PC-3 (cell line): ENCODE data around the gene CD22. TPM values are rescaled to one million over a fixed set of nuclear protein-coding genes. Genes with fewer than 3 reads are reported as not detected.

Experiments used
- ATAC-seq: fragments of 200-7000 bp; cut with Tn5 transposase; 2 replicates; pipeline ENCODE4 v1.9.1; 2020; ENCODE audit warnings: mild to moderate bottlenecking, moderate library complexity
- BruUV-seq: library from RNA; stranded (reverse); fragments of 400-500 nt; replicated peaks from 2 replicates; lab custom pipeline; 2021; lab: Mats Ljungman, UMichigan
- CTCF ChIA-PET: fragments of 300-600 bp; sonication (Branson Sonifier 250); formaldehyde crosslinking; loops from one replicate; lab custom pipeline; 2022; ENCODE audit warnings: antibody characterized with exemption; lab: Charles Lee
- POLR2A ChIA-PET: fragments of 300-600 bp; sonication (Branson Sonifier 250); formaldehyde crosslinking; loops from one replicate; lab custom pipeline; 2022; ENCODE audit warnings: antibody characterized with exemption; ENCODE audit not compliant: unreplicated experiment; lab: Charles Lee
- DNase-seq: peaks from one replicate; pipeline ENCODE4 v3.0.0-alpha.2; 2015
- H2AFZ ChIP-seq: fragments of 300-600 bp; sonication (generic); 2 replicates; pipeline ENCODE4 v1.6.0; 2016; ENCODE audit warnings: antibody characterized with exemption, low read length
- H3F3A ChIP-seq: fragments of 300-600 bp; sonication (generic); one replicate; pipeline ENCODE4 v1.6.0; 2017; ENCODE audit warnings: antibody characterized with exemption, low read length, control low read depth, mild to moderate bottlenecking; ENCODE audit not compliant: unreplicated experiment
- H3K27ac ChIP-seq: fragments of 300-600 bp; sonication (generic); 2 replicates; pipeline ENCODE4 v1.5.1; 2016; ENCODE audit warnings: mild to moderate bottlenecking, low read length
- H3K27me3 ChIP-seq: fragments of 300-600 bp; sonication (generic); 2 replicates; pipeline ENCODE4 v1.6.1; 2016; ENCODE audit warnings: low read length, mixed read lengths
- H3K36me3 ChIP-seq: fragments of 300-600 bp; sonication (generic); 2 replicates; pipeline ENCODE4 v1.6.1; 2016; ENCODE audit warnings: low read depth, mixed run types, low read length, mixed read lengths
- H3K4me1 ChIP-seq: fragments of 300-600 bp; sonication (generic); 2 replicates; pipeline ENCODE4 v1.5.1; 2016; ENCODE audit warnings: low read length; ENCODE audit not compliant: insufficient read depth
- H3K4me2 ChIP-seq: fragments of 300-600 bp; sonication (generic); 2 replicates; pipeline ENCODE4 v1.6.0; 2016; ENCODE audit warnings: low read length
- H3K4me3 ChIP-seq: fragments of 300-600 bp; sonication (generic); 2 replicates; pipeline ENCODE4 v1.5.1; 2016; ENCODE audit warnings: mild to moderate bottlenecking, low read length, mixed read lengths
- H3K79me2 ChIP-seq: fragments of 300-600 bp; sonication (generic); 2 replicates; pipeline ENCODE4 v1.6.1; 2017; ENCODE audit warnings: low read length, mixed read lengths
- H3K9ac ChIP-seq: fragments of 300-600 bp; sonication (generic); 2 replicates; pipeline ENCODE4 v1.6.0; 2016; ENCODE audit warnings: mild to moderate bottlenecking, low read length
- H3K9me2 ChIP-seq: fragments of 300-600 bp; sonication (generic); replicated peaks from 2 replicates; pipeline ENCODE4 v1.6.1; 2016; ENCODE audit warnings: mixed run types, low read length, mixed read lengths
- H3K9me3 ChIP-seq: fragments of 300-600 bp; sonication (generic); 2 replicates; pipeline ENCODE4 v1.6.1; 2016; ENCODE audit warnings: low read length, mixed read lengths
- H4K20me1 ChIP-seq: fragments of 300-600 bp; sonication (generic); 2 replicates; pipeline ENCODE4 v1.6.1; 2016; ENCODE audit warnings: low read length, mixed read lengths
- EZH2 ChIP-seq: fragments of 300-600 bp; sonication (generic); IDR thresholded peaks from one replicate; pipeline ENCODE4 v1.6.1; 2017; ENCODE audit warnings: antibody characterized with exemption, mild to moderate bottlenecking, low read length; ENCODE audit not compliant: unreplicated experiment
- EZH2phosphoT487 ChIP-seq: fragments of 300-600 bp; sonication (generic); IDR thresholded peaks from 2 replicates; pipeline ENCODE4 v1.6.1; 2018; ENCODE audit warnings: mild to moderate bottlenecking, antibody characterized with exemption, low read length, borderline replicate concordance
- intact Hi-C: fragments of 100-400 bp; cut with micrococcal nuclease; formaldehyde crosslinking; loops from 2 replicates; pipeline ENCODE4 v1.9.0; 2023
- total RNA-seq: library from RNA; depleted of rRNA; stranded (reverse); fragments of >200 nt; gene quantifications from 2 replicates; pipeline ENCODE4 v1.2.3, GENCODE V29; 2014
- TF ChIP-seq, protein P1 (sequence below): fragments of 300-600 bp; sonication (generic); conservative IDR thresholded peaks from 2 replicates; pipeline ENCODE4 v1.5.1; 2017; ENCODE audit warnings: antibody characterized with exemption, low read depth, mild to moderate bottlenecking, low read length

Gene CD22
- total RNA-seq, 1 experiment from 2014 or later, result 0.07 TPM

DNA sequence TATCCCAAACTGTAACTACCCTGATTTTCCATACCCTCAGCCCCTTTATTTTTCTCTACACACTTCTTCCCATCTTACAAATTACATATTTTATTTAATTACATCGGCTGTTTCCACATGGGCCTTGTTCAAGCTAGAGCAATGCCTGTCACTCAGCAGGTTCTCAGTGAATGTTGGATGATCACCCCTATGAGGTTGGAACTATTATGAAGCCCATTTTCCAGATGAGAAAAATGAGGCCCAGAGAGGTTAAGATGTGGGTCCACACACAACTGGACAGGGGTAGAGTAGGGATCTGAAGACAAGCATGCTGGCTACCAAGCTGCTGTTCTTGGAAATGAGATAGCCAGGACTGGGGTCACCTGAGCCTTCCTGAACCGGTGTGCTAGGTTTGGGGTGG is 27.0 kb upstream of the CD22 start:
- intact Hi-C loops, result no loop called here
- H3K9me2 ChIP-seq, result no peaks in the 10 kb centered on the region
- H3K4me2 ChIP-seq, result no peak overlapping the region
- ATAC-seq, result no peak
- H2AFZ ChIP-seq, result no peak overlapping the region
- H3K36me3 ChIP-seq, result no peaks in the 10 kb centered on the region
- H4K20me1 ChIP-seq, result no peaks in the 10 kb centered on the region
- BruUV-seq, result no TSS peak
- ChIA-PET POLR2A (no interaction called here), CTCF (no interaction called here)
- DNase-seq, result no peak
- H3K4me3 ChIP-seq, result no peak overlapping the region
- H3K9me3 ChIP-seq, result no peaks in the 10 kb centered on the region
- no peaks in the 10 kb centered on the region for H3F3A ChIP-seq
- H3K27ac ChIP-seq, result no peak overlapping the region
- no peaks in the 10 kb centered on the region for H3K27me3 ChIP-seq
- H3K4me1 ChIP-seq, result no peaks in the 10 kb centered on the region
- TF ChIP-seq EZH2, result no peak
- TF ChIP-seq, protein P1, sequence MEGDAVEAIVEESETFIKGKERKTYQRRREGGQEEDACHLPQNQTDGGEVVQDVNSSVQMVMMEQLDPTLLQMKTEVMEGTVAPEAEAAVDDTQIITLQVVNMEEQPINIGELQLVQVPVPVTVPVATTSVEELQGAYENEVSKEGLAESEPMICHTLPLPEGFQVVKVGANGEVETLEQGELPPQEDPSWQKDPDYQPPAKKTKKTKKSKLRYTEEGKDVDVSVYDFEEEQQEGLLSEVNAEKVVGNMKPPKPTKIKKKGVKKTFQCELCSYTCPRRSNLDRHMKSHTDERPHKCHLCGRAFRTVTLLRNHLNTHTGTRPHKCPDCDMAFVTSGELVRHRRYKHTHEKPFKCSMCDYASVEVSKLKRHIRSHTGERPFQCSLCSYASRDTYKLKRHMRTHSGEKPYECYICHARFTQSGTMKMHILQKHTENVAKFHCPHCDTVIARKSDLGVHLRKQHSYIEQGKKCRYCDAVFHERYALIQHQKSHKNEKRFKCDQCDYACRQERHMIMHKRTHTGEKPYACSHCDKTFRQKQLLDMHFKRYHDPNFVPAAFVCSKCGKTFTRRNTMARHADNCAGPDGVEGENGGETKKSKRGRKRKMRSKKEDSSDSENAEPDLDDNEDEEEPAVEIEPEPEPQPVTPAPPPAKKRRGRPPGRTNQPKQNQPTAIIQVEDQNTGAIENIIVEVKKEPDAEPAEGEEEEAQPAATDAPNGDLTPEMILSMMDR, result no peak
- TF ChIP-seq EZH2phosphoT487, result no peak
- H3K9ac ChIP-seq, result no peak overlapping the region
- no peaks in the 10 kb centered on the region for H3K79me2 ChIP-seq

DNA sequence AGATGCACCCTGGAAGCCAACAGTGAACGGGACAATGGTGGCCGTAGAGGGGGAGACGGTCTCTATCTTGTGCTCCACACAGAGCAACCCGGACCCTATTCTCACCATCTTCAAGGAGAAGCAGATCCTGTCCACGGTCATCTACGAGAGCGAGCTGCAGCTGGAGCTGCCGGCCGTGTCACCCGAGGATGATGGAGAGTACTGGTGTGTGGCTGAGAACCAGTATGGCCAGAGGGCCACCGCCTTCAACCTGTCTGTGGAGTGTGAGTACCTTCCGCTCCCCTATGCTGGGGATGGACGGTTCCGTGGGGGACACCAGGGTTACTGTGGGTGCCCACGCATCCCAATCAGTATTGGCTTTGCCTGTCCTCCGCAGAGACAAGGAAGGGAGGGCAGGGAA is 26.5 kb upstream of the CD22 start:
- Histone ChIP-seq H3K27ac (no peak overlapping the region), H3K9me2 (no peaks in the 10 kb centered on the region), H3K4me2 (no peak overlapping the region), H3K27me3 (no peaks in the 10 kb centered on the region), H3K9me3 (no peaks in the 10 kb centered on the region), H3F3A (no peaks in the 10 kb centered on the region), H3K4me3 (no peak overlapping the region), H2AFZ (no peak overlapping the region), H4K20me1 (no peaks in the 10 kb centered on the region), H3K4me1 (no peaks in the 10 kb centered on the region), H3K9ac (no peak overlapping the region), H3K79me2 (no peaks in the 10 kb centered on the region), H3K36me3 (no peaks in the 10 kb centered on the region)
- BruUV-seq, result no TSS peak
- ChIA-PET POLR2A (no interaction called here), CTCF (no interaction called here)
- no peak for TF ChIP-seq EZH2phosphoT487
- TF ChIP-seq, protein P1, result no peak
- TF ChIP-seq EZH2, result no peak
- DNase-seq, result no peak
- intact Hi-C loops, result no loop called here
- no peak for ATAC-seq

DNA sequence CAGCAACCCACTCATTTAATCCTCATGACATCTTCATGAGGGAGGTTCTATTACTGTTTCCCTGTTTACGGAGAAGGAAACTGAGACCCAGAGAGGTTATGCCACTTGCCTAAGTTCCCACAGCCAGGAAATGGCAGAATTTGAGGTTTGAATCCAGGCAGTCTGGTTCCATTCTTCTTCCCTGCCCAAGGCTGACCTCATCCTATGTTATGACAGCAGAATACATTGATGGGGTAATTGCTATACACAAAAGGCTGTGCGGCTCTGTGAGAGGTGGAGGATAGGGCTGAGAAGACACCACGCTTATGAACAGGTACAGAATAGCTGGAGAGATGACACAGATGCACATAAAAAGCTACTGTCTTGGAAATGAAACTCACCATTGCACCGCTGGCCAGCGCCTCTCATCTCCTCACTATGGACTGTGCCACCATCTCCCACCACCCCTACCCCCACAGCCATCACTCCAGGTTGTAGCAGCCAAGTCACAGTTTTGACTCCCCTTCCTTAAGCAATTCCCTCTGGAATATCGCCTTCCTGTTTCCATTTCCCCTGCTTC is 25.6 kb upstream of the CD22 start:
- H3K9me3 ChIP-seq, result no peaks in the 10 kb centered on the region
- no peak overlapping the region for H3K4me3 ChIP-seq
- no peak for ATAC-seq
- no peak overlapping the region for H3K4me2 ChIP-seq
- ChIA-PET CTCF (no interaction called here), POLR2A (no interaction called here)
- H3F3A ChIP-seq, result no peaks in the 10 kb centered on the region
- H3K36me3 ChIP-seq, result no peaks in the 10 kb centered on the region
- TF ChIP-seq EZH2, result no peak
- TF ChIP-seq, protein P1, result no peak
- no peak for TF ChIP-seq EZH2phosphoT487
- no peaks in the 10 kb centered on the region for H3K9me2 ChIP-seq
- H2AFZ ChIP-seq, result no peak overlapping the region
- BruUV-seq, result no TSS peak
- intact Hi-C loops, result no loop called here
- no peak for DNase-seq
- no peak overlapping the region for H3K9ac ChIP-seq
- no peaks in the 10 kb centered on the region for H3K79me2 ChIP-seq
- no peaks in the 10 kb centered on the region for H3K4me1 ChIP-seq
- H4K20me1 ChIP-seq, result no peaks in the 10 kb centered on the region
- H3K27ac ChIP-seq, result no peak overlapping the region
- H3K27me3 ChIP-seq, result no peaks in the 10 kb centered on the region
